ENCODE measurements around the gene TAPT1.

DNA sequence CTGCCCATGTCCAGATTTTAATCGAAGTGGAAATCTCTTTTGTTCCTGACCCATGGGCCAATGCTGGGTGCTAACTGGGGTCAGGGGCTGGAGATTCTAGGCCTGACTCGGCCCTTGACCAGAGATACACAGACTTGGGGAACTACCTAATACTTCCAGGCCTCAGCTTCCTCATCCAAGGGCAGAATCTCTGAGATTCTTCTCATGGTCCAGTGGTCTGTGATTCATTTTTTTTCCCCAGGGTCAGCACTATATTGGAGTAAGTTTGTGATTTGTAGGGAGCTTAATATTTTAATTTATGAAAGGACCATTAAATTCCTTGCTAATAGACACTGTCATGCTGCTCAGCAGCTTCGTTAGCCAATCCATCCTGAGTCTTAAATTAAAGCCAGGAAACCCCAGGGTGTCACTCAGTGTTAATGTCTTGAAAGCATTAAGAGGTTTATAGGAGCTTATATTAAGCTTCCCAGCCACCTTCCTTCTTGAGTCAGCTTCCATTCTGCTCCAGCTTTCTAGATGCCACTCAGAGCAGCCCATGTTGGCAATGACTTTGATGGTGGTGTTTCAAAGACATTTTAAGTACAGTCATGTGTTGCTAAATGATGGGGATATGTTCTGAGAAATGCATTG, 115.5 kb downstream of the TAPT1 start:
- TF ChIP-seq, protein P1, sequence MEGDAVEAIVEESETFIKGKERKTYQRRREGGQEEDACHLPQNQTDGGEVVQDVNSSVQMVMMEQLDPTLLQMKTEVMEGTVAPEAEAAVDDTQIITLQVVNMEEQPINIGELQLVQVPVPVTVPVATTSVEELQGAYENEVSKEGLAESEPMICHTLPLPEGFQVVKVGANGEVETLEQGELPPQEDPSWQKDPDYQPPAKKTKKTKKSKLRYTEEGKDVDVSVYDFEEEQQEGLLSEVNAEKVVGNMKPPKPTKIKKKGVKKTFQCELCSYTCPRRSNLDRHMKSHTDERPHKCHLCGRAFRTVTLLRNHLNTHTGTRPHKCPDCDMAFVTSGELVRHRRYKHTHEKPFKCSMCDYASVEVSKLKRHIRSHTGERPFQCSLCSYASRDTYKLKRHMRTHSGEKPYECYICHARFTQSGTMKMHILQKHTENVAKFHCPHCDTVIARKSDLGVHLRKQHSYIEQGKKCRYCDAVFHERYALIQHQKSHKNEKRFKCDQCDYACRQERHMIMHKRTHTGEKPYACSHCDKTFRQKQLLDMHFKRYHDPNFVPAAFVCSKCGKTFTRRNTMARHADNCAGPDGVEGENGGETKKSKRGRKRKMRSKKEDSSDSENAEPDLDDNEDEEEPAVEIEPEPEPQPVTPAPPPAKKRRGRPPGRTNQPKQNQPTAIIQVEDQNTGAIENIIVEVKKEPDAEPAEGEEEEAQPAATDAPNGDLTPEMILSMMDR (IDR thresholded peaks at IDR 0.05; ENCODE audit: low read length) = no peak
- TF ChIP-seq EZH2 (IDR thresholded peaks at IDR 0.05; ENCODE audit: borderline replicate concordance, low read length) = no peak

All from OCI-LY1 (cell line).